ENCODE results near the gene SMNDC1. TPM values are rescaled to one million over a fixed set of nuclear protein-coding genes. Genes with fewer than 3 reads are reported as not detected.

Gene SMNDC1
- total and polyA plus RNA-seq, 3 donors from 2014 or later, result 16.4 to 33.2 (median 20.9) TPM

- TF ChIP-seq CTCF (IDR thresholded peaks at IDR 0.05), result no peak
- H3K27me3 ChIP-seq, result no peaks in the 10 kb centered on the region
- no peak overlapping the region for H3K27ac ChIP-seq
- no peaks in the 10 kb centered on the region for H3K36me3 ChIP-seq (ENCODE audit: low read depth, missing control alignments)
- DNase-seq, result no peak
- intact Hi-C loops (cut with DNase I; ENCODE audit: low total_unique reads), result no loop called here
- H3K4me1 ChIP-seq, result no peaks in the 10 kb centered on the region
- no peak overlapping the region for H3K4me3 ChIP-seq
- WGBS, 2 donors, result 55 to 67% methylated on average over 3 of the region's 3 CpGs
- H3K9me3 ChIP-seq, result no peaks in the 10 kb centered on the region
Observed at GRCh38 chr10:110324805-110325280, 20.1 kb upstream of the SMNDC1 start.

GRCh38 chr10:110324201-110324804, 19.6 kb upstream of the SMNDC1 start:
- TF ChIP-seq CTCF (IDR thresholded peaks at IDR 0.05) (no peak), POLR2A (IDR thresholded peaks at IDR 0.05) (no peak)
- H3K36me3 ChIP-seq (ENCODE audit: low read depth, missing control alignments), result no peaks in the 10 kb centered on the region
- intact Hi-C loops (cut with DNase I; ENCODE audit: low total_unique reads), result no loop called here
- no peaks in the 10 kb centered on the region for H3K9me3 ChIP-seq
- no peak overlapping the region for H3K27ac ChIP-seq
- H3K4me3 ChIP-seq, result no peak overlapping the region
- 84 to 90% methylated on average over 5 of the region's 5 CpGs for WGBS, 2 donors
- no peaks in the 10 kb centered on the region for H3K27me3 ChIP-seq
- H3K4me1 ChIP-seq, result no peaks in the 10 kb centered on the region
- no peak for DNase-seq

GRCh38 chr10:110323503-110323902, 18.8 kb upstream of the SMNDC1 start:
- H3K4me3 ChIP-seq, result no peak overlapping the region
- no peaks in the 10 kb centered on the region for H3K9me3 ChIP-seq
- WGBS, 2 donors, result 60 to 62% methylated on average over 2 of the region's 2 CpGs
- no peaks in the 10 kb centered on the region for H3K36me3 ChIP-seq (ENCODE audit: low read depth, missing control alignments)
- TF ChIP-seq CTCF (IDR thresholded peaks at IDR 0.05), result no peak
- no peak for TF ChIP-seq POLR2A (IDR thresholded peaks at IDR 0.05)
- no peaks in the 10 kb centered on the region for H3K27me3 ChIP-seq
- no peaks in the 10 kb centered on the region for H3K4me1 ChIP-seq
- intact Hi-C loops (cut with DNase I; ENCODE audit: low total_unique reads), result no loop called here
- no peak overlapping the region for H3K27ac ChIP-seq
- no peak for DNase-seq

GRCh38 chr10:110321869-110322620, 17.3 kb upstream of the SMNDC1 start:
- Histone ChIP-seq H3K27ac (no peak overlapping the region), H3K36me3 (ENCODE audit: low read depth, missing control alignments) (no peaks in the 10 kb centered on the region), H3K4me3 (no peak overlapping the region), H3K27me3 (no peaks in the 10 kb centered on the region), H3K4me1 (no peaks in the 10 kb centered on the region), H3K9me3 (no peaks in the 10 kb centered on the region)
- intact Hi-C loops (cut with DNase I; ENCODE audit: low total_unique reads), result no loop called here
- 90% methylated on average over 6 of the region's 6 CpGs for WGBS, 2 donors
- DNase-seq, result no peak
- no peak for TF ChIP-seq POLR2A (IDR thresholded peaks at IDR 0.05)
- no peak for TF ChIP-seq CTCF (IDR thresholded peaks at IDR 0.05)

All from testis (tissue), 3 donors.